HepG2 (cell line): ENCODE results near the gene ECE2. TPM values are rescaled to one million over a fixed set of nuclear protein-coding genes. Genes with fewer than 3 reads are reported as not detected.

Source experiments
- AKAP8 ChIP-seq: sonication (generic); formaldehyde crosslinking; IDR thresholded peaks from 2 replicates; pipeline ENCODE4 v1.5.1; 2020; ENCODE audit warnings: mild to moderate bottlenecking, missing genetic modification reagents
- BCLAF1 ChIP-seq: fragments of 450-650 bp; IDR thresholded peaks from 2 replicates; pipeline ENCODE4 v1.6.1; 2017; ENCODE audit warnings: mild to moderate bottlenecking
- CEBPB ChIP-seq: IDR thresholded peaks from 2 replicates; pipeline ENCODE4 v1.6.1; 2011; ENCODE audit warnings: low read depth, low read length, improper control_type of control experiment, borderline replicate concordance
- CSRNP1 ChIP-seq: sonication (generic); formaldehyde crosslinking; IDR thresholded peaks from 2 replicates; pipeline ENCODE4 v1.8.1; 2023; ENCODE audit warnings: mild to moderate bottlenecking, missing genetic modification reagents
- DMTF1 ChIP-seq: sonication (generic); formaldehyde crosslinking; IDR thresholded peaks from 2 replicates; pipeline ENCODE4 v1.4.0; 2020; ENCODE audit warnings: mild to moderate bottlenecking, missing genetic modification reagents
- DNMT3B ChIP-seq: conservative IDR thresholded peaks from 2 replicates; pipeline ENCODE4 v1.6.1; 2016; ENCODE audit warnings: missing biosample characterization, control low read depth
- HOXA3 ChIP-seq: sonication (generic); formaldehyde crosslinking; IDR thresholded peaks from 2 replicates; pipeline ENCODE4 v1.5.0; 2020; ENCODE audit warnings: missing genetic modification reagents
- HOXA7 ChIP-seq: sonication (generic); formaldehyde crosslinking; IDR thresholded peaks from 2 replicates; pipeline ENCODE4 v1.8.1; 2022; ENCODE audit warnings: mild to moderate bottlenecking, missing genetic modification reagents, moderate library complexity
- MAZ ChIP-seq, 2 experiments: sonication (generic) in 1 of 2; formaldehyde crosslinking in 1 of 2; IDR thresholded peaks; 2 replicates each; pipeline versions ENCODE4 v1.5.0 to v1.6.1; 2012 to 2020; ENCODE audit warnings: low read depth in 2 of 2, mild to moderate bottlenecking in 2 of 2, borderline replicate concordance in 1 of 2, improper control_type of control experiment in 1 of 2, low read length in 1 of 2, missing genetic modification reagents in 1 of 2, moderate library complexity in 1 of 2
- PLRG1 ChIP-seq: fragments of 450-650 bp; conservative IDR thresholded peaks from 2 replicates; pipeline ENCODE4 v1.6.1; 2016
- RBAK ChIP-seq: sonication (generic); formaldehyde crosslinking; IDR thresholded peaks from 2 replicates; pipeline ENCODE4 v1.5.1; 2020; ENCODE audit warnings: mild to moderate bottlenecking, missing genetic modification reagents
- RCOR2 ChIP-seq: IDR thresholded peaks from 2 replicates; pipeline ENCODE4 v1.6.1; 2016; ENCODE audit warnings: missing biosample characterization, missing genetic modification reagents
- SALL2 ChIP-seq: sonication (generic); formaldehyde crosslinking; IDR thresholded peaks from 2 replicates; pipeline ENCODE4 v1.8.1; 2023; ENCODE audit warnings: mild to moderate bottlenecking, missing genetic modification reagents, inconsistent platforms
- SKI ChIP-seq: fragments of 450-650 bp; IDR thresholded peaks from one replicate; pipeline ENCODE4 v1.6.1; 2018; ENCODE audit warnings: mild to moderate bottlenecking; ENCODE audit not compliant: partially characterized antibody
- SNAPC5 ChIP-seq: sonication (generic); formaldehyde crosslinking; IDR thresholded peaks from 2 replicates; pipeline ENCODE4 v1.8.1; 2023; ENCODE audit warnings: mild to moderate bottlenecking, missing genetic modification reagents, borderline replicate concordance
- SP4 ChIP-seq: sonication (generic); formaldehyde crosslinking; IDR thresholded peaks from 2 replicates; pipeline ENCODE4 v1.8.1; 2023; ENCODE audit warnings: mild to moderate bottlenecking, missing genetic modification reagents
- ZFP62 ChIP-seq: sonication (generic); formaldehyde crosslinking; IDR thresholded peaks from 2 replicates; pipeline ENCODE4 v1.4.0; 2020; ENCODE audit warnings: missing genetic modification reagents
- ZNF101 ChIP-seq: sonication (generic); formaldehyde crosslinking; IDR thresholded peaks from 2 replicates; pipeline ENCODE4 v1.4.0; 2020; ENCODE audit warnings: mild to moderate bottlenecking, low read depth, missing genetic modification reagents, borderline replicate concordance
- ZNF264 ChIP-seq: sonication (generic); formaldehyde crosslinking; IDR thresholded peaks from 2 replicates; pipeline ENCODE4 v1.4.0; 2020; ENCODE audit warnings: missing genetic modification reagents
- ZNF510 ChIP-seq: sonication (generic); formaldehyde crosslinking; IDR thresholded peaks from 2 replicates; pipeline ENCODE4 v1.4.0; 2020; ENCODE audit warnings: low read depth, mild to moderate bottlenecking, missing genetic modification reagents
- ZNF784 ChIP-seq: sonication (generic); formaldehyde crosslinking; IDR thresholded peaks from 2 replicates; pipeline ENCODE4 v1.5.1; 2020; ENCODE audit warnings: missing genetic modification reagents, mild to moderate bottlenecking, borderline replicate concordance
- polyA plus RNA-seq, 8 experiments: library from polyadenylated mRNA; depleted of rRNA in 3 of 8; stranded (reverse) in 7 of 8; unstranded in 1 of 8; fragments of >200 nt; fragmentation: Illumina TruSeq in 4 of 8; extraction: Trizol in 4 of 8; gene quantifications; 2 replicates each; pipeline versions ENCODE4 v1.2.1 to v1.2.3, GENCODE V29; 2011 to 2016; ENCODE audit warnings: low read depth in 4 of 8, missing spikeins in 1 of 8, mixed read lengths in 1 of 8; ENCODE audit not compliant: insufficient read depth in 1 of 8
- total RNA-seq, 5 experiments: library from RNA; depleted of rRNA; stranded (reverse); fragments of >200 nt; fragmentation: Illumina TruSeq; extraction: Trizol; gene quantifications; 2 replicates each; pipeline ENCODE4 v1.2.3, GENCODE V29; 2016; ENCODE audit warnings: low read depth in 1 of 5

Gene ECE2
- total and polyA plus RNA-seq, 2 of the 13 experiments (the other 11 are each of a cell fraction or from before 2014, with no cell fraction given) = not detected

GRCh38 chr3:184335661-184336546 is 60.1 kb downstream of the ECE2 start (continued):
- TF ChIP-seq CSRNP1 (CRISPR knock-in tag) (0 out of 2 replicates have a peak, but pooled peaks have one; percentile 37), ZNF784 (CRISPR knock-in tag) (no peak), SKI (no peak), HOXA7 (CRISPR knock-in tag) (no peak), ZNF510 (CRISPR knock-in tag) (0 out of 2 replicates have a peak, but pooled peaks have one; percentile 34), ZNF264 (CRISPR knock-in tag) (no peak), SALL2 (CRISPR knock-in tag) (no peak), MAZ (IDR thresholded peaks at IDR 0.05; ENCODE audit: borderline replicate concordance, low read depth, low read length) (0 out of 2 replicates have a peak, but pooled peaks have one; percentile 4), MAZ (CRISPR knock-in tag; IDR thresholded peaks at IDR 0.05; ENCODE audit: low read depth) (peak; percentile 92), HOXA3 (CRISPR knock-in tag) (peak; percentile 98), RBAK (CRISPR knock-in tag) (no peak), CEBPB (peak; percentile 36; the same call in 1 of the 2 replicates), BCLAF1 (no peak), ZNF101 (CRISPR knock-in tag) (no peak), SNAPC5 (CRISPR knock-in tag) (no peak), DMTF1 (CRISPR knock-in tag) (no peak), SP4 (peak; percentile 89), ZFP62 (CRISPR knock-in tag) (no peak), DNMT3B (no peak), RCOR2 (CRISPR knock-in tag) (no peak), AKAP8 (CRISPR knock-in tag) (peak; percentile 98), PLRG1 (no peak)
